ENCODE measurements around the gene ELOVL1.
"Not testable (repeated sequence)": the region's sequence is repeated elsewhere in the genome, so short reads cannot be mapped to it uniquely, and the experiment has no call there.

The ELOVL1 gene

GRCh38 chr1:43379476-43379875 lies 11.7 kb upstream of the ELOVL1 start:
- DNase-seq = no peak

GRCh38 chr1:43377831-43378230 lies 10.0 kb upstream of the ELOVL1 start:
- no peak for DNase-seq

DNA sequence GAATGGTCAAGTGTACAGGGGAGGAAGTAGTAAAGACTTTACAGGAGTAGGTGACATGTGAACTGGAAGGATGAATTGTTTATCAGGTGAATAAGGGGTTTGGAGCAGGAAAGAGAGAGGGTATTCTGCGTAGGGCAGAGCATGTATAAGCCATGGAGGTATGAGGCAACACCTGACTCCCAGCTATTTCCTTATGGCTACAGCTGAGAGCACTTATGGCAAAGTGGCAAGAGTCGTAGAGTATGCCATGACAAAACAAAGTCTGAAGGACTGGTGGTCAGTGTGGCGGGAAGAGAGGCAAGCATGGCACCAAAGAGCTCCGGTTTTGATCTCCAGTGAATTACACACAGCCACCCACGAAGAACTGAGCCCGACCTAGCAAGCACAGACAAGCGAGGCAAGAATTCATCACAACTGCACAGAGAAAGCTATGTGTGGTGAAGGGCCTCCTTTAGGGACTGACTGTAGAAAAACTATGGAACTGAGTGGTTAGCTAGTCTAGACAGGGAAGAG lies 9.0 kb upstream of the ELOVL1 start:
- no peak for DNase-seq

DNA sequence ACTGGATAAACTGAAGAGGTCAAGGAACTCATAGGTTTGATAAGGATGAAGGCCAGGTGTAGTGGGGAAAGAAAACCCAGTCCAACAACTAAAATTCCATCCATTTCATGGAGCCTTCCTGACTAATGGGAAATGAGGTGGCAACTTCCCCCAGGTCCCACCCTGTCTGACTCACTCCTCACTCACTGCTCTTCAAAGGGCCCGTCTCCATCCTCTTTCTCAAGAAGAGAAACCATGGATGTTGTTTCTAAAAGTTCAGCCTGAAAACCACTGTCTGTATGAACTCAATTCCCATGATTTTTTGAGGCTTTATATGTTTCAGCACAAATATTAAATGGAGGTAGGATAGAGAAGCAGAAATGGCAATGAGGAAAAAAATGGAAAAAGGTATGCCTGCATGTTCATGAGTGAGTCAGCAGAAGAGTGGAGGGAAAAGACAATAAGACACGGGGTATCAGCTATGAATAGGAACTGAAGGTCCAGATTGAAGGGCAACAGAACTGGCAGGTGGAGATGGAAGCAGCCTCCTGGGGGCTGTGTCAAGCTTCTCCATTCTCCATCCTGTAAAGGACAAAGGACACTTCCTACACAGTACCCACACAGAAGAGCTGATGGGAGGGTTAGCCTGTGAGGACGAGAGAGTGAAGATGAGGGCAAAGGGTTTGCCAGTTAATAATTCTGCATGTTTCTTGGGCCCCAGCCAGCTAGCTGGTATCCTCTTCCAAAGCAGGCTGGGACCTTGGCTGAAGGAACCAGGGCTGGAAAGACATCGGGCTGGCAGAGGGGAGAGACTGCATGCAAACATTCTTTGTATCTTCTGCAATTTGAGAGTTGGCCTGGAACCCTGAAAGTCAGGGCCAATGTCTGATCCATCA lies 5.5 kb upstream of the ELOVL1 start:
- no peak for DNase-seq

GRCh38 chr1:43372172-43372571 lies 4.4 kb upstream of the ELOVL1 start:
- no peak for DNase-seq

DNA sequence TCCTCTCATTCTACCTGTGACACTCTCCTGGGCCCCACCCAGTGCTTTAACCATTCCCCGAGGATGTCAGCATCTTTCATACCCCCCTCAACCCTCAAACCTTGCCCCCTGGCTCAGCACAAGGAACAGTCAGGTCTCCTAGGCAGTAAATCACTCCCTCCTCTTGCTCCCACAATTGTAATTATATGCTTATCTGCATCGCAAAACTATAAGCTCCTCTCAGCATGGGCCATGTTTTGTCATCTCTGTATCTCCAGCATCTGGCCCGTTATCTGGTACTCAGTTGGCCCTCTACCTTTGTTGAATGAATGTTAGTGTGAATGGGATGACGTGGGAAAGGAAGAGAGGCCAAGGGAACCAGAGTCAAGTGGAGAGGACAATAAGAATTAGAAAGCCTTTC lies 2.8 kb upstream of the ELOVL1 start:
- no peak for DNase-seq

DNA sequence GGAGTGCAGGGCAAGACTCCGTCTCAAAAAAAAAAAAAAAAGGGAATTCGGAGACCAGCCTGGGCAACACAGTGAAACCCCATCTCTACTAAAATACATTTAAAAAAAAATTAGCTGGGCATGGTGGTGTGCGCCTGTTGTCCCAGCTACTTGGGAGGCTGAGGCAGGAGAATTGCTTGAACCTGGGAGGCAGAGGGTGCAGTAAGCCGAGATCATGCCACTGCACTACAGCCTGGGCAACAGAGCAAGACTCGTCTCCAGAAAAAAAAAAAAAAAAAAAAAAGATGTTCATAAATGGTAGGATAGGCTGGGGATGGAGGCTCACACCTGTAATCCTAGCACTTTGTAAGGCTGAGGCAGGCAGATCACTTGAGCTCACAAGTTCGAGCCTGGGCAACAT lies 2.0 kb upstream of the ELOVL1 start:
- DNase-seq = not testable (repeated sequence)

DNA sequence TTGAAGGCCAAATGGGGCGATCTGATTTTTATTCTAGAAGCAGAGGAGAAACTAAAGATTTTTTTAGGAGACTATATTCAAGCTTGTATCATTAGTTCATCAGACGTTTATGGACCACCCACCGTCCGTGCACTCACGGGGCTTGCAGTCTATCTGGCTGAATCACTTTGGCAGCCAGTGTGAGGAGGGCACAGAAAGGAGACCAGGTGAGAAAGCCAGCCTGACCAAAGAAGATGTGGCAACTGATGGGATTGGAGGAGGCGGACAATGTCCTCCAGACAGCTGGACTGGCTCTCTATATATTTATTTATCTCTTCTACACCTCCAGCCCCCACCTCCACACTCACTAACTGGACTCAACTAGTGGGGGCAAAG lies 822 bp upstream of the ELOVL1 start:
- no peak for DNase-seq

- DNase-seq = no peak
Measured at GRCh38 chr1:43367026-43367903, 546 bp downstream of the ELOVL1 start.

DNA sequence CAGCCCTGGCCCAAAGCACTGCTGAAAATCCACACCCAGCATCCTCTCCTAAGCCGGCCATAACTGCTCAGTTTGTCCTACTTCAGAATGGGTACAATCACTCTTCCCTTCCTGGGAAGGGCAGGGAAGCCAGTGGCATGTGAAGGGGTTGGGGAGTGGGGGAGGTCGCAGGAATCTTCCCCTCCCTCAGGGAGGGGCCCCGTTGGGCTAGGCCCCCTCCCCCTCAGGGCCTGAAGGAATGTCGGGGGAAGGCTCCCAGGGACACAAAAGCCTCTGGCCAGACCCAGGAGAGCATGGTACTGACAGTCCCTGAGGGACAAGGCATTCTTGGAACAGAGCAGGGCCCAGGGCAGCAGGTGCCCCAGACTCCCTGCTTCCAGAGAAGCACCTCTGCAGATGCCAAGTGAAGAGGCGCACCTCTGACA lies 1.2 kb downstream of the ELOVL1 start:
- no peak for DNase-seq

DNA sequence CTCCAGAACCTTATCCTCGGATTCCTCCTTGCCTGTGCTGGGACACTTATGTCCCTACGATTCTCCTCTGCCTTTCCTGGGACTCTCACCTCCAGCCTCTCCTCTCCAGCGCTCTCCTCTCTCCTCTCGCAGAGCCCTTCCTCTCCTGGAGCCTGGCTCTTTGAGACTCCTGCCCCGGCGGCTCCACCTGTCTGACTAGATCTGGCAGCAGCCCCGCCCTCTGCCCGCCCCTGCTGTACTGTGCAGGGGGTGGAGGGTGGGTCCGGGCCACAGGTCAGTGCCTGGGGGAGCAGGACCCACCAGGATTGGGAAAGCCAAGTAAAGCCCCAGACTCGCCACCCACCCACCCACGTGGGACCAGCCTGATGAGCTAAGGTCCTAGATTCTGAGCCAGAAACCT lies 1.6 kb downstream of the ELOVL1 start:
- no peak for DNase-seq

DNA sequence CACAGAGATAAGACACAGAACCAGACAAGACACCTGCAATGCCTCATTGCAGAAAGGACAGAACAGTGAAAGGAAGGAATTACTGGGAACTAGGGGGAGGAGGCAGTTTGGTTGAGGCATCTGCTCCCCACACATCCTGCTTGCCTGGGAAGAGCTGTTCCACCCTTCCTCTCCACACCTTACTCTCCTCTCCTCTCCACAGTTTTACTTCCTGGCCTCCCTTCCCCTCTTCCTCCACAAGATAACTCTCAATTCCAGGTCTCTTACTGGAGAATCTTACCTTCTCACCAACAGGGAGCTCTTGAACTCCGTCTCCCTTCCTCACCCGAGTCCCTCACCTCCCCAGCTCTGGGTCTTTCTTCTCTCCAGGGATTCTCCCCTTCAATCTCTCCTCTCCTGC lies 2.1 kb downstream of the ELOVL1 start:
- DNase-seq = no peak

GRCh38 chr1:43363935-43364525 lies 3.8 kb downstream of the ELOVL1 start:
- DNase-seq = no peak

DNA sequence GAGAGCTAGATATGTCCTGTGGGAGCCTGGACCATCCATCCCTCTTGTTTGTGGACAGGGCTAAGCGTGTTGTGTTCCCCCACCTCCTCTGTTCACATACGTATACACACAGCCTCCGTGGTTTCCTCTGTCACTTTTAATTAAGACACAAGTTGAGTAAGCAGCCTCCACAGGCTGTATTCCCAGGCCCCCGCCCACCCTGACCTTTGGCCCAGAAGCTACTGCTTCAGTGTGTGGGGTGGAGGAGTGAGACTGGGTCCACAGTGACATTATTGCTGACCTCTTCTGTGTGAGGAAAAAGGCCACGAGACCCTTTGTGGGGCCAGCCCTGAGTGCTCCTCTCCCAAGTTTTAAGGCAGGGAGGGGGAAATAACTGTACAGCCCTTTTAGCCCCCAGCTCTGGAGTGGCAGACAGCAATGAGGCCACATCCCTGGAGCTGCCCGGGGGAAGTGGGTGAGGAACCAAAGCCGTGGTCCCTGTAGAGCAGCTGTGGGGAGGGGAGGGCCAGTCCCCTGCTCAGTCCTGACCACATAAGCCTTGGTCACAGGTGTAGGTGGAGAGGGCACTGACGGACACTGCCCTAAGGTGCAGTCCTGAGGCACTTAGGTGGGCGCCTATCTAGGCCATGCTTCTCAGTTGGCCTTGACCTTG lies 4.4 kb downstream of the ELOVL1 start:
- no peak for DNase-seq

DNA sequence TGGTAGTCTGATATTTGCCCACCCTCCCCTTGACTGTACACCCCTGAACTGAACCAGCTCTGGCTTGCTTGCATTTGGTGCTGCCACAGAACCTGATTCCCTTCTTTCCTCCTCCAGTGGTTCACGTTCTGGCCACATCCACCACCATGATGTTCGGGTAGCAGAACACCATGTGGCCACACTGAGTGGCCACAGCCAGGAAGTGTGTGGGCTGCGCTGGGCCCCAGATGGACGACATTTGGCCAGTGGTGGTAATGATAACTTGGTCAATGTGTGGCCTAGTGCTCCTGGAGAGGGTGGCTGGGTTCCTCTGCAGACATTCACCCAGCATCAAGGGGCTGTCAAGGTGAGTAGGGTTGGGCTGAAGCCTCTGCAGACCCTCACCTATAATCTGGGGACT lies 7.2 kb downstream of the ELOVL1 start:
- no peak for DNase-seq

- no peak for DNase-seq
Measured at GRCh38 chr1:43359696-43360095, 8.1 kb downstream of the ELOVL1 start.

GRCh38 chr1:43358746-43359693 lies 8.8 kb downstream of the ELOVL1 start, which contains the start of gene CDC20:
TSS of gene CDC20 (plus strand) at chr1:43358981. CDS start at chr1:43359216, 235 bp downstream.
- peak; percentile 92 for DNase-seq

- DNase-seq = peak; percentile 61
Measured at GRCh38 chr1:43358121-43358745, 9.6 kb downstream of the ELOVL1 start.

GRCh38 chr1:43357251-43357650 lies 10.6 kb downstream of the ELOVL1 start:
- DNase-seq = no peak

GRCh38 chr1:43354936-43355335 lies 12.9 kb downstream of the ELOVL1 start:
- DNase-seq = no peak

- DNase-seq = no peak
Measured at GRCh38 chr1:43354471-43354870, 13.3 kb downstream of the ELOVL1 start.
